CD4-positive, CD25-positive, alpha-beta regulatory T cell (primary cell): ENCODE data around the gene AP3S2. TPM values are rescaled to one million over a fixed set of nuclear protein-coding genes. Genes with fewer than 3 reads are reported as not detected.

Experiments
- ATAC-seq, 2 donors: fragments of 150-1000 bp; cut with Tn5 transposase; one replicate each; pipeline ENCODE4 v1.10.0; 2021; ENCODE audit warnings: low read depth in 2 of 2, moderate number of reproducible peaks in 2 of 2, moderate library complexity in 1 of 2
- DNase-seq, 3 donors: peaks; one replicate each; pipeline versions ENCODE4 v3.0.0 to v3.0.0-alpha.2; 2012 to 2022; ENCODE audit warnings: mixed read lengths in 1 of 3
- H3K27ac ChIP-seq: one replicate; pipeline ENCODE4 v1.7.0; 2013; ENCODE audit warnings: mild to moderate bottlenecking, low read length; ENCODE audit not compliant: insufficient read depth, poor library complexity, severe bottlenecking
- H3K27me3 ChIP-seq: one replicate; pipeline ENCODE4 v1.7.0; 2013; ENCODE audit warnings: low read length; ENCODE audit not compliant: control insufficient read depth, insufficient read depth
- H3K36me3 ChIP-seq: one replicate; pipeline ENCODE4 v1.7.0; 2013; ENCODE audit warnings: mild to moderate bottlenecking, low read length, moderate library complexity; ENCODE audit not compliant: control insufficient read depth, insufficient read depth
- H3K4me1 ChIP-seq: 2 replicates; pipeline ENCODE4 v1.7.0; 2013; ENCODE audit warnings: mild to moderate bottlenecking, low read length; ENCODE audit not compliant: insufficient read depth, control insufficient read depth, poor library complexity, severe bottlenecking
- H3K4me3 ChIP-seq: one replicate; pipeline ENCODE4 v1.7.0; 2013; ENCODE audit warnings: low read depth, mild to moderate bottlenecking, low read length, moderate library complexity
- H3K9me3 ChIP-seq, 2 experiments: 1 replicate in 1 of 2; 2 replicates in 1 of 2; pipeline ENCODE4 v1.7.0; 2013; ENCODE audit warnings: low read length in 2 of 2, mild to moderate bottlenecking in 1 of 2, moderate library complexity in 1 of 2; ENCODE audit not compliant: control insufficient read depth in 2 of 2
- H3K27ac Mint-ChIP-seq, 3 donors: one replicate each; pipeline ENCODE4 v1.8.0; 2020 to 2022; ENCODE audit warnings: mild to moderate bottlenecking in 3 of 3, mixed read lengths in 3 of 3, moderate library complexity in 2 of 3
- H3K27me3 Mint-ChIP-seq: one replicate; pipeline ENCODE4 v1.8.0; 2022; ENCODE audit warnings: mild to moderate bottlenecking, mixed read lengths
- H3K36me3 Mint-ChIP-seq: one replicate; pipeline ENCODE4 v1.8.0; 2020; ENCODE audit warnings: mixed read lengths
- H3K4me1 Mint-ChIP-seq, 4 donors: one replicate each; pipeline ENCODE4 v1.8.0; 2020 to 2022; ENCODE audit warnings: mixed read lengths in 4 of 4, mild to moderate bottlenecking in 1 of 4
- H3K4me3 Mint-ChIP-seq, 4 donors: one replicate each; pipeline ENCODE4 v1.8.0; 2020 to 2022; ENCODE audit warnings: mild to moderate bottlenecking in 4 of 4, mixed read lengths in 4 of 4, moderate library complexity in 3 of 4
- H3K9me3 Mint-ChIP-seq, 7 donors: one replicate each; pipeline ENCODE4 v1.8.0; 2020 to 2022; ENCODE audit warnings: mixed read lengths in 7 of 7, mild to moderate bottlenecking in 3 of 7, moderate library complexity in 2 of 7
- polyA plus RNA-seq, 4 donors: library from polyadenylated mRNA; unstranded; fragments of 300-500 nt; fragmentation: Illumina TruSeq; gene quantifications; one replicate each; pipeline ENCODE4 v1.2.3, GENCODE V29; 2021
- total RNA-seq: library from RNA; stranded (reverse); gene quantifications from one replicate; pipeline ENCODE4 v1.2.3, GENCODE V29; 2022

The AP3S2 gene
- total and polyA plus RNA-seq, 5 donors from 2014 or later = 25.4 to 48.5 (median 30.3) TPM

DNA sequence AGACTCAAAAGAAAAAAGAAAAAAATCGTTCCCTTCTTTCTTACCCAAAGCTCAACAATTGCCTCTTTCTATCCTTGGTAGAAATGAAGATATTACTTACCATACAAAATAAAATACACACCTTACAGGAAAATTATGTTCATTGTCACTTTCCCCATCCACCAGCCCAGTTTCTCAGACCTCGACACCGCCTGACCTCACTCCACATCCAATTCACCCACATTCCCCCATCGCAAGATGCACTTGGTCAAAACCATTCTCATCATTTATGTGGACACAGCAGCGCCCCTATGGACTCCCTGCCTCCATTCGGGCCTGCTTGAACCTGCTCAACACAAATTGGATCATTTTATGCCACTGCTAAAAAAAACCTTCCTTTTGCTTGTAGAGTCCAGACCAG, 86.1 kb downstream of the AP3S2 start:
- Mint-ChIP-seq H3K27me3 (peaks cover 15% of the 10 kb centered on the region), H3K4me3 (no peak overlapping the region), H3K9me3 (no peaks in the 10 kb centered on the region), H3K36me3 (no peaks in the 10 kb centered on the region), H3K4me1 (peaks cover 0 to 2% (median 0%) of the 10 kb centered on the region in 4 donors), H3K27ac (peak overlapping the region in 1 of 3 donors; percentile 8)
- Histone ChIP-seq H3K4me1 (no peaks in the 10 kb centered on the region), H3K9me3 (no peaks in the 10 kb centered on the region), H3K27me3 (no peaks in the 10 kb centered on the region), H3K4me3 (no peak overlapping the region), H3K36me3 (no peaks in the 10 kb centered on the region), H3K27ac (no peak overlapping the region)
- DNase-seq = no peak
- ATAC-seq = no peak

DNA sequence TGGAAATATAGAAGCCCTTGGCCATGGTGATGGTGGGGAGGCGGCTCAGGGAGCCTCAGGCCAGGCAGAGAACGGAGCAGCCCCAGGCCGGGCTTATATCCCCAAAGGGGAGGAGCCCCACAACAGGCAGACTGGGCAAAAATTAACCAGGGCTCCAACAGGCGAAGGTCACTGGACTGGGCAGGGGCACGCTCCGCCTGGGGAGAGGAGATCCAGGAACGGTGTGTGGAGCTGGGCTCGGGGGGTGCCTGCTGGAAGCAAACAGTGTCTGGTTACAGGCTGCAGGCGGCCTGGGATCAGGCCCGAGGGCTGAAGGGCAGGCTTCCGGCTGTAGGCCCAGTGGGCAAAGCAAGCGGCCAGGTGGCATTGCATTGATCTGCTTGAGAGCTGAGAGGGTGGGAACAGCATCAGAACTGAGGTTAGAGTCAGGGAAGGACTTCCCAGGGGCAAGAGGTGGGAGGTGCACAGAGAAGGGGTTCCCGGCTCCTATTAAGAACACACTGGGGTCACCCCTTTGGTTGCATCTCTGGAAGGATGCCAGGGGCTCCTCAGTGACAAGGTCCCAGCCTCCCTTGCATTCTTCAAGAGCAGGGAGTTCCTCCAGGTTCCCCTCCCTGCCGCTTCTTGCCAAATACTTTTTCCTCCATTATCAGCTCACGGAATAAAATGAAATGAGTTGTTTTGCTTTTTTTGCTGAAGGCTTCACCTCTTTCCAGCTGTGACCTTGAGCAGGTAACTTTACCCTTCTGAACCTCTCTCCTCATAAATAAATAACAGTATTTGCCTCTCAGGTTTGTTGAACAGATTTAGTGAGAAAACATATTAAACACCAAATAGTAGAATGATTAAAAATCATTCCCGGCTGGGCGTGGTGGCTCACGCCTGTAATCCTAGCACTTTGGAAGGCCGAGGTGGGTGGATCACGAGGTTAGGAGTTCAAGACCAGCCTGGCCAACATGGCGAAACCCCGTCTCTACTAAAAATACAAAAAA, 86.9 kb downstream of the AP3S2 start:
- Histone ChIP-seq H3K27me3 (no peaks in the 10 kb centered on the region), H3K36me3 (no peaks in the 10 kb centered on the region), H3K4me1 (no peaks in the 10 kb centered on the region), H3K9me3 (no peaks in the 10 kb centered on the region), H3K4me3 (no peak overlapping the region), H3K27ac (no peak overlapping the region)
- no peak for DNase-seq
- Mint-ChIP-seq H3K27ac (no peak overlapping the region), H3K9me3 (no peaks in the 10 kb centered on the region), H3K4me1 (peaks cover 0 to 2% (median 0%) of the 10 kb centered on the region in 4 donors), H3K27me3 (peaks cover 7% of the 10 kb centered on the region), H3K36me3 (no peaks in the 10 kb centered on the region), H3K4me3 (no peak overlapping the region)
- no peak for ATAC-seq

DNA sequence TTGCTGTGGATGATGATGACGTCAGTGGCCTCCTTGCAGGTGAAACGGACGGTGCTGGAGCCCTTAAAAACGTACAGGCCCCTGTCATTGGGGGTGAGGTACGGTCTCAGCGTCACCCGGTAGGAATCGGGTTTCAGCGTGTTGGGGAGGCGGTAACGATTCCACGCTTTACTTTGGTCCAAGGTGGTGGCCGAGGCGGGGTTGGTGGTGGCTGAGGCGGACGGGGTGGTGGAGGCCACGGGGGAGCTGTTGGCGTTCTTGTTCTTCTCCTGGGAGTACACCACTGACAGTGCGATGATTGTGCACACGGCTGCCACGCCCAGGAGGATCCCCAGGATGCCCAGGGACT, 87.6 kb downstream of the AP3S2 start:
- Mint-ChIP-seq H3K36me3 (no peaks in the 10 kb centered on the region), H3K27ac (no peak overlapping the region), H3K4me3 (no peak overlapping the region), H3K4me1 (peaks cover 0 to 2% (median 0%) of the 10 kb centered on the region in 4 donors), H3K27me3 (peaks cover 4% of the 10 kb centered on the region), H3K9me3 (no peaks in the 10 kb centered on the region)
- ATAC-seq = no peak
- no peak for DNase-seq
- Histone ChIP-seq H3K4me1 (no peaks in the 10 kb centered on the region), H3K36me3 (no peaks in the 10 kb centered on the region), H3K9me3 (no peaks in the 10 kb centered on the region), H3K27me3 (no peaks in the 10 kb centered on the region), H3K4me3 (no peak overlapping the region), H3K27ac (no peak overlapping the region)

DNA sequence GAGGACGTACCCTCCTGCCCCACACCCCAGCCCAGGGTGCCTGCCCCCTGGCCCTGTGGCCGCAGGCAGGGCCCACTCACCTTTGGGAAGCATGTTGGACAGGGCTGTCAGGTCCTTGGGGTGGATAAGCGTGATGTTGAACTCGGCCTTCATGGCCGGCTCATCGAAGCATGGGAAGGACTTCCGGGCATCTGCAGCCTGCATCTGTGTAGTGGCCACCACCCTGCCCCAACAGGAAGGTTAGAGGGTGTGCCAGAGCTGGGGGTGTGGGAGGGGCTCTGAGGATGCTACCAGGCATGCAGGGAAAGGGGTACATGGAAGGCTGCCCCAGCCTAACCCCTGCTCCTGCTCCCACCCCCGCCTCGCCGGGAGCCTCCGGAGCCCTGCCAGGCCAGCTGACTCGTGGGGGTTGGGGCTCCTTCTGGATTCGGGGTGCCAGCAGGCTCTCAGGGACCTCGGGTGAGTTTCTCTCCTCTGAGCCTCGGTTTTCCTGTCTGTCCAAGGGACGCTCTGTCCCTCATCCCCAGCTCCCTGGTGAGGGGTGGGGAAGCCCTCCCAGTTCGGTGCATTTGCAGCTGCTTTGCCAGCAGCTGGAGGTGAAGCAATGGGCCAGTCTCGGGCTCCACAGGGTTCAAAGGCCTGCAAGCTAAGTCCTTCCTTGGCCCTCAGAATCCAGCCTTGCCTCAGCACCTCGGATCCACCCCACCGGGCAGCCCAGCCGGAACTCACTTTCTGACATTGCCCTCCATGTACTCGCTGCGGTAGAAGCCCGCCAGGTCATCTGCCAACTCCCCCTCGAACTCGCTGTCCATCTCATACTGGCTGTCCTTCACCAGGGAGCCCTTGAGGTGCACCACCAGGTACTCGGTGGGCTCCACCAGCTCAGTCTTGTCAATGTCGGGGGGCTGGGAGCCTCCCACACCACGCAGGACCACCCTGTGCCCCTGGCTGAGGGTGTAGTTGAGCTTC, 88.3 kb downstream of the AP3S2 start:
- Histone ChIP-seq H3K36me3 (no peaks in the 10 kb centered on the region), H3K9me3 (no peaks in the 10 kb centered on the region), H3K27ac (no peak overlapping the region), H3K4me1 (no peaks in the 10 kb centered on the region), H3K4me3 (no peak overlapping the region), H3K27me3 (no peaks in the 10 kb centered on the region)
- no peaks in the 10 kb centered on the region for H3K36me3 Mint-ChIP-seq
- no peak overlapping the region for H3K4me3 Mint-ChIP-seq
- DNase-seq (no peak), ATAC-seq (no peak)
- peaks cover 4% of the 10 kb centered on the region for H3K27me3 Mint-ChIP-seq
- H3K4me1 Mint-ChIP-seq = peaks cover 0 to 2% (median 0%) of the 10 kb centered on the region in 4 donors
- H3K27ac Mint-ChIP-seq = no peak overlapping the region
- no peaks in the 10 kb centered on the region for H3K9me3 Mint-ChIP-seq

DNA sequence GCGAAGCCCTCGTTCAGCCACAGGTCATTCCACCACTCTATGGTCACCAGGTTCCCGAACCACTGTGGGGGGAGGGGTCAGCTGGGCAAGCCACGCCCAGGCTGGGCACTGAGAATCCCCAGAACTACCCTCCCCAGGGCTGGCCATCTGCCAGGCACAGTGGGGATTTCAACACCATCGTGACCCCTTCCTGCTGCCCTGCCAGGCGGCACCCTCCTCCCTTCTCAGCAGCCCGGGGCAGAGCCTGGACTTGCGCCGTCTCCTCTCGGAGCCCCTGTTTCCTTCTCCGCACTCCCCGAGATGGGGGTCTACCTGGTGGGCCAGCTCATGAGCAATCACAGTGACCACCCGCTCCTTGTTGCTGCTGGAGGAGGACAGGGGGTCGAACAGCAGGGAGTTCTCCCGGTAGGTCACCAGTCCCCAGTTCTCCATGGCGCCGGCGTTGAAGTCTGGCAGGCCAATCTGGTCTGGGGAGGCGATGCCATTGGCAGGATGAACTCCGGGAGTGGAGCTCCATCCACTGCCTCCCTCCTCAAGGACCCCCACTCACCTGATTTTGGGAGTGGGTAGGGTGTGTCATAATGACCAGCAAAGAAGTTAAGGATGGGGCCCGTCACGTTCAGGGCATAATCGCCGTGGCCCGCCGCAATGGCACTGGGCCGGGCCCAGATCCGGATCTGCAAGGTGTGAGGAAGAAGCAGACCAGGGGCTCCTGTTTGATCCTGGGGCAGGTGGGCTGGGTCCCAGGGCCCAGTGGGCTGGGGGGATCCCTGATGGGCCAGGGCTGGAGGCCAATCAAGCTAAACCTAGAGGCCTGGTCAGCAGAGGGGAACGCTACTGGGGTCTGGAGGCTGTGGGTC, 89.6 kb downstream of the AP3S2 start:
- no peak for DNase-seq
- no peaks in the 10 kb centered on the region for H3K36me3 ChIP-seq
- H3K27ac ChIP-seq = no peak overlapping the region
- Mint-ChIP-seq H3K27me3 (peaks cover 9% of the 10 kb centered on the region), H3K27ac (no peak overlapping the region), H3K4me1 (no peaks in the 10 kb centered on the region), H3K9me3 (peaks cover 0 to 5% (median 0%) of the 10 kb centered on the region in 7 donors), H3K4me3 (no peak overlapping the region), H3K36me3 (no peaks in the 10 kb centered on the region)
- H3K4me1 ChIP-seq = no peaks in the 10 kb centered on the region
- no peaks in the 10 kb centered on the region for H3K27me3 ChIP-seq
- no peaks in the 10 kb centered on the region for H3K9me3 ChIP-seq
- ATAC-seq = peak in 1 of 2 donors; percentile 9
- no peak overlapping the region for H3K4me3 ChIP-seq

DNA sequence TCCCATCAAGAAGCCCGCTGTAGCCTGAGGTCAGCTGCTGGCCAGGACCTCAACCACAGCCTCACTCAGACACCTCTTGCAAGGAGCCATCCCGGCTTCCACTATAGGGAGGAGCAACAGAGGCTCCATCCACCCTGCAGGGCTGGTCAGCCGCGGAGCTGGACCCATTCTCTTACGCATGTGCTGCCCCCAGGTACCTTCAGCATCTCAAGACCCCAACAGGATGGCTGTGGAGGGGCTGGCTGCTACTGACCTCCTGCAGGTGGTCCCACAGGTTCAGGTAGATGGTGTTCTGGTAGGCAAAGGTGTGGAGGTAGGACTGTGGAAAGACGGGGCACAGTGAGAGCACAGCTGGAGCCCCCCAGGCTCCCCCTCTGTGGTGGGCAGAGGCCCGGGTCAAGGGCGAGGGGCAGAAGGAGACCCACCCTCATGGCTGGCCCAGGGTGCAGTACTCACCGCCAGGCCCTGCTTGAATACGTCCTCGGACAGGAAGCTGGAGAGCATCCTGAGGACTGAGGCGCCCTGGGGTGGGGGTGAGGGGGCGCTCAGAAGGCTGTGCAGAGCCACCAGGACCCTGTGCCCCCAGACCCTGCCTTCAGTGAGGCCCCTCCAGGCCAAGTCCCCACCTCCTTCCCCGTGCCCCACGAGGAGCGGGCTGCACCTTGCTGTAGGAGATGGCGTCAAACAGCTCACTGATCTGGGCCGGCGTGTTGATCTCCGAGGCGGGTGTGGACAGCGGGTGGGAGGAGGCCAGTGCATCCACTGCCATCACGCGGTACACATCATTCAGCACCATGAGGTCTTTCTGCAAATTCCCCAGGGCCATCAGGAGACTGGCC, 90.6 kb downstream of the AP3S2 start:
- no peaks in the 10 kb centered on the region for H3K4me1 Mint-ChIP-seq
- H3K27me3 Mint-ChIP-seq = peaks cover 7% of the 10 kb centered on the region
- Histone ChIP-seq H3K36me3 (no peaks in the 10 kb centered on the region), H3K4me3 (no peak overlapping the region), H3K27ac (no peak overlapping the region), H3K27me3 (no peaks in the 10 kb centered on the region), H3K9me3 (no peaks in the 10 kb centered on the region), H3K4me1 (no peaks in the 10 kb centered on the region)
- H3K36me3 Mint-ChIP-seq = no peaks in the 10 kb centered on the region
- ATAC-seq (no peak), DNase-seq (no peak)
- H3K9me3 Mint-ChIP-seq = peaks cover 0 to 5% (median 0%) of the 10 kb centered on the region in 7 donors
- H3K4me3 Mint-ChIP-seq = no peak overlapping the region
- H3K27ac Mint-ChIP-seq = no peak overlapping the region
